ENCODE data around the gene FIBCD1.

DNA sequence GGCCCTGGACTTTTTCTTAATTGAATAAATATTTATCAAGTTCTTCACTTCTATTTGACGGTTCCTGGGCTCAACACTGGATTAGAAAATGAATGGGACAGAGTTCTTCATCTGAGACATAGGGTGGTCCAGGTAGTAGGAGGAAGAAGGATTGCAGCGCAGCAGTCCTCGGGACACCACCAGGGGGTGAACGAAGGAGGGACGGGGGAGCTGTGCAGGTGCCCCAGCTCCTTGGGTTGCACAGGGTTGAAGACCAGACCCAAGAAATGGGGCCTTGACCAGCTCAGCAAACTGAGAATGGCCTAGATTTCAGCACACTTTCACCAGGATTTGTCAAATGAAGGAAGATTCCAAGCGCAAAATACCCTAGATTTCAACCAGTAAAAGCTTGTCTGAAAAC, 74.5 kb downstream of the FIBCD1 start:
- no peak for TF ChIP-seq EZH2 (IDR thresholded peaks at IDR 0.05; ENCODE audit: low read length)
- TF ChIP-seq, protein P1, sequence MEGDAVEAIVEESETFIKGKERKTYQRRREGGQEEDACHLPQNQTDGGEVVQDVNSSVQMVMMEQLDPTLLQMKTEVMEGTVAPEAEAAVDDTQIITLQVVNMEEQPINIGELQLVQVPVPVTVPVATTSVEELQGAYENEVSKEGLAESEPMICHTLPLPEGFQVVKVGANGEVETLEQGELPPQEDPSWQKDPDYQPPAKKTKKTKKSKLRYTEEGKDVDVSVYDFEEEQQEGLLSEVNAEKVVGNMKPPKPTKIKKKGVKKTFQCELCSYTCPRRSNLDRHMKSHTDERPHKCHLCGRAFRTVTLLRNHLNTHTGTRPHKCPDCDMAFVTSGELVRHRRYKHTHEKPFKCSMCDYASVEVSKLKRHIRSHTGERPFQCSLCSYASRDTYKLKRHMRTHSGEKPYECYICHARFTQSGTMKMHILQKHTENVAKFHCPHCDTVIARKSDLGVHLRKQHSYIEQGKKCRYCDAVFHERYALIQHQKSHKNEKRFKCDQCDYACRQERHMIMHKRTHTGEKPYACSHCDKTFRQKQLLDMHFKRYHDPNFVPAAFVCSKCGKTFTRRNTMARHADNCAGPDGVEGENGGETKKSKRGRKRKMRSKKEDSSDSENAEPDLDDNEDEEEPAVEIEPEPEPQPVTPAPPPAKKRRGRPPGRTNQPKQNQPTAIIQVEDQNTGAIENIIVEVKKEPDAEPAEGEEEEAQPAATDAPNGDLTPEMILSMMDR (optimal IDR thresholded peaks at IDR 0.05 in 1 of 3, IDR thresholded peaks at IDR 0.05 in 1 of 3, conservative IDR thresholded peaks at IDR 0.05 in 1 of 3; ENCODE audit: extremely low read depth in 1 of 3, insufficient read depth in 2 of 3, low read length in 3 of 3) = no peak

Measured in keratinocyte (primary cell).